Measurements from ENCODE around the gene UBR1.

- TF ChIP-seq, protein P1, sequence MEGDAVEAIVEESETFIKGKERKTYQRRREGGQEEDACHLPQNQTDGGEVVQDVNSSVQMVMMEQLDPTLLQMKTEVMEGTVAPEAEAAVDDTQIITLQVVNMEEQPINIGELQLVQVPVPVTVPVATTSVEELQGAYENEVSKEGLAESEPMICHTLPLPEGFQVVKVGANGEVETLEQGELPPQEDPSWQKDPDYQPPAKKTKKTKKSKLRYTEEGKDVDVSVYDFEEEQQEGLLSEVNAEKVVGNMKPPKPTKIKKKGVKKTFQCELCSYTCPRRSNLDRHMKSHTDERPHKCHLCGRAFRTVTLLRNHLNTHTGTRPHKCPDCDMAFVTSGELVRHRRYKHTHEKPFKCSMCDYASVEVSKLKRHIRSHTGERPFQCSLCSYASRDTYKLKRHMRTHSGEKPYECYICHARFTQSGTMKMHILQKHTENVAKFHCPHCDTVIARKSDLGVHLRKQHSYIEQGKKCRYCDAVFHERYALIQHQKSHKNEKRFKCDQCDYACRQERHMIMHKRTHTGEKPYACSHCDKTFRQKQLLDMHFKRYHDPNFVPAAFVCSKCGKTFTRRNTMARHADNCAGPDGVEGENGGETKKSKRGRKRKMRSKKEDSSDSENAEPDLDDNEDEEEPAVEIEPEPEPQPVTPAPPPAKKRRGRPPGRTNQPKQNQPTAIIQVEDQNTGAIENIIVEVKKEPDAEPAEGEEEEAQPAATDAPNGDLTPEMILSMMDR (IDR thresholded peaks at IDR 0.05): no peak
- TF ChIP-seq EP300 (IDR thresholded peaks at IDR 0.05) (no peak), POLR2A (IDR thresholded peaks at IDR 0.05; ENCODE audit: low read depth) (no peak)
Measured at GRCh38 chr15:43099105-43099845, 6.6 kb downstream of the UBR1 start.
